Activated CD4-positive, alpha-beta memory T cell treated with anti-CD3 and anti-CD28 coated beads for 36 hours (primary cell): ENCODE data around the gene DNER. TPM values are rescaled to one million over a fixed set of nuclear protein-coding genes. Genes with fewer than 3 reads are reported as not detected.
"Not testable (repeated sequence)": the region's sequence is repeated elsewhere in the genome, so short reads cannot be mapped to it uniquely, and the experiment has no call there.

ENCODE experiments used
- CTCF ChIA-PET: fragments of 350-600 bp; sonication (Branson Sonifier 250); formaldehyde crosslinking; loops from one replicate; lab custom pipeline; 2021; ENCODE audit warnings: antibody characterized with exemption, inconsistent platforms; lab: Charles Lee
- POLR2A ChIA-PET: fragments of 350-600 bp; sonication (Branson Sonifier 250); formaldehyde crosslinking; loops from one replicate; lab custom pipeline; 2021; ENCODE audit warnings: antibody characterized with exemption; lab: Charles Lee
- DNase-seq: peaks from one replicate; pipeline ENCODE4 v3.0.0-alpha.2; 2020
- H3K27ac Mint-ChIP-seq: one replicate; pipeline ENCODE4 v1.8.0; 2021; ENCODE audit warnings: mixed read lengths
- H3K27me3 Mint-ChIP-seq: one replicate; pipeline ENCODE4 v1.8.0; 2021; ENCODE audit warnings: mixed read lengths
- H3K36me3 Mint-ChIP-seq: one replicate; pipeline ENCODE4 v1.8.0; 2021; ENCODE audit warnings: mixed read lengths
- H3K4me1 Mint-ChIP-seq: one replicate; pipeline ENCODE4 v1.8.0; 2021; ENCODE audit warnings: low read depth, mixed read lengths
- H3K4me3 Mint-ChIP-seq: one replicate; pipeline ENCODE4 v1.8.0; 2021; ENCODE audit warnings: mild to moderate bottlenecking, mixed read lengths
- H3K9me3 Mint-ChIP-seq: one replicate; pipeline ENCODE4 v1.8.0; 2021; ENCODE audit warnings: mixed read lengths
- intact Hi-C: fragments of 100-400 bp; cut with micrococcal nuclease; formaldehyde crosslinking; loops from one replicate; pipeline ENCODE4 v1.15.1; 2023
- total RNA-seq, 2 experiments: library from RNA; stranded (reverse); gene quantifications; one replicate each; pipeline ENCODE4 v1.2.3, GENCODE V29; 2021

DNER gene
- total RNA-seq, 2 experiments from 2014 or later: not detected

- no peaks in the 10 kb centered on the region for H3K27me3 Mint-ChIP-seq
- H3K9me3 Mint-ChIP-seq: no peaks in the 10 kb centered on the region
- intact Hi-C loops: no loop called here
- no peak overlapping the region for H3K27ac Mint-ChIP-seq
- H3K36me3 Mint-ChIP-seq: no peaks in the 10 kb centered on the region
- no peak overlapping the region for H3K4me3 Mint-ChIP-seq
- ChIA-PET CTCF (interaction anchor here (0.6 kb wide), 1 partner anchor 377 kb away, joined by 4 read pairs; no protein-coding TSS in a partner anchor), POLR2A (no interaction called here)
- H3K4me1 Mint-ChIP-seq: no peaks in the 10 kb centered on the region
- no peak for DNase-seq
Observed at GRCh38 chr2:229340086-229340760, 374.1 kb downstream of the DNER start.

- no peaks in the 10 kb centered on the region for H3K9me3 Mint-ChIP-seq
- no peak overlapping the region for H3K27ac Mint-ChIP-seq
- no peaks in the 10 kb centered on the region for H3K4me1 Mint-ChIP-seq
- ChIA-PET POLR2A (no interaction called here), CTCF (no interaction called here)
- intact Hi-C loops: no loop called here
- H3K27me3 Mint-ChIP-seq: no peaks in the 10 kb centered on the region
- no peaks in the 10 kb centered on the region for H3K36me3 Mint-ChIP-seq
- H3K4me3 Mint-ChIP-seq: no peak overlapping the region
- no peak for DNase-seq
Observed at GRCh38 chr2:229339618-229340017, 374.7 kb downstream of the DNER start.

- H3K9me3 Mint-ChIP-seq, H3K27ac Mint-ChIP-seq, DNase-seq, H3K4me3 Mint-ChIP-seq, H3K36me3 Mint-ChIP-seq, CTCF ChIA-PET, intact Hi-C loops, H3K4me1 Mint-ChIP-seq, H3K27me3 Mint-ChIP-seq, POLR2A ChIA-PET: not testable (repeated sequence)
Observed at GRCh38 chr2:229339171-229339570, 375.2 kb downstream of the DNER start.

- Mint-ChIP-seq H3K27me3 (no peaks in the 10 kb centered on the region), H3K9me3 (no peaks in the 10 kb centered on the region), H3K36me3 (no peaks in the 10 kb centered on the region), H3K4me1 (no peaks in the 10 kb centered on the region), H3K27ac (no peak overlapping the region), H3K4me3 (no peak overlapping the region)
- no peak for DNase-seq
- ChIA-PET CTCF (no interaction called here), POLR2A (no interaction called here)
- intact Hi-C loops: no loop called here
Observed at GRCh38 chr2:229335877-229336346, 378.4 kb downstream of the DNER start.

GRCh38 chr2:229335330-229335729 lies 379.0 kb downstream of the DNER start:
- CTCF ChIA-PET: no interaction called here

GRCh38 chr2:229330952-229331351 lies 383.4 kb downstream of the DNER start:
- no peak overlapping the region for H3K4me3 Mint-ChIP-seq
- no peaks in the 10 kb centered on the region for H3K9me3 Mint-ChIP-seq
- CTCF ChIA-PET: interaction anchor here (0.6 to 0.9 kb wide), 2 partner anchors 10 to 386 kb away, joined by 3 to 6 read pairs; no protein-coding TSS in a partner anchor
- no peak for DNase-seq
- H3K27me3 Mint-ChIP-seq: no peaks in the 10 kb centered on the region
- H3K4me1 Mint-ChIP-seq: no peaks in the 10 kb centered on the region
- H3K27ac Mint-ChIP-seq: no peak overlapping the region
- POLR2A ChIA-PET: no interaction called here
- H3K36me3 Mint-ChIP-seq: no peaks in the 10 kb centered on the region
- intact Hi-C loops: no loop called here

More at GRCh38 chr2:229335330-229335729, 379.0 kb downstream of the DNER start:
- no peaks in the 10 kb centered on the region for H3K27me3 Mint-ChIP-seq
- H3K4me3 Mint-ChIP-seq: no peak overlapping the region
- H3K36me3 Mint-ChIP-seq: no peaks in the 10 kb centered on the region
- intact Hi-C loops: no loop called here
- no peak for DNase-seq
- no peaks in the 10 kb centered on the region for H3K4me1 Mint-ChIP-seq
- POLR2A ChIA-PET: no interaction called here
- no peaks in the 10 kb centered on the region for H3K9me3 Mint-ChIP-seq
- H3K27ac Mint-ChIP-seq: no peak overlapping the region

- no peak overlapping the region for H3K4me3 Mint-ChIP-seq
- POLR2A ChIA-PET: no interaction called here
Observed at GRCh38 chr2:229319558-229319957, 394.8 kb downstream of the DNER start.

GRCh38 chr2:229314117-229314516 lies 400.2 kb downstream of the DNER start:
- Mint-ChIP-seq H3K27me3 (no peaks in the 10 kb centered on the region), H3K4me1 (no peaks in the 10 kb centered on the region), H3K4me3 (no peak overlapping the region), H3K36me3 (no peaks in the 10 kb centered on the region), H3K27ac (no peak overlapping the region), H3K9me3 (no peaks in the 10 kb centered on the region)
- POLR2A ChIA-PET: no interaction called here
- DNase-seq: no peak
- CTCF ChIA-PET: no interaction called here
- intact Hi-C loops: no loop called here

More at GRCh38 chr2:229319558-229319957, 394.8 kb downstream of the DNER start:
- Mint-ChIP-seq H3K27me3 (peaks cover 4% of the 10 kb centered on the region), H3K36me3 (no peaks in the 10 kb centered on the region), H3K4me1 (no peaks in the 10 kb centered on the region), H3K9me3 (peaks cover 4% of the 10 kb centered on the region), H3K27ac (no peak overlapping the region)
- CTCF ChIA-PET: no interaction called here
- intact Hi-C loops: no loop called here
- no peak for DNase-seq

- H3K27me3 Mint-ChIP-seq: no peaks in the 10 kb centered on the region
- intact Hi-C loops: no loop called here
- ChIA-PET CTCF (no interaction called here), POLR2A (no interaction called here)
- no peak for DNase-seq
- H3K9me3 Mint-ChIP-seq: no peaks in the 10 kb centered on the region
- no peaks in the 10 kb centered on the region for H3K4me1 Mint-ChIP-seq
- no peak overlapping the region for H3K27ac Mint-ChIP-seq
- H3K4me3 Mint-ChIP-seq: no peak overlapping the region
- no peaks in the 10 kb centered on the region for H3K36me3 Mint-ChIP-seq
Observed at GRCh38 chr2:229313591-229313990, 400.8 kb downstream of the DNER start.

Other genes with a start within 250 kb of the DNER start
- gene TRIP12, start 207.5 kb upstream of the DNER start, total RNA-seq: 100 to 1,000 TPM; 226 to 253 TPM
- 1 to 10 TPM; 1.5 TPM for gene FBXO36, start 207.9 kb upstream of the DNER start, total RNA-seq